ENCODE results near the gene CACNA2D3. TPM values are rescaled to one million over a fixed set of nuclear protein-coding genes. Genes with fewer than 3 reads are reported as not detected.

CACNA2D3 gene
- total RNA-seq, 1 donor from 2014 or later: 0.17 TPM

DNA sequence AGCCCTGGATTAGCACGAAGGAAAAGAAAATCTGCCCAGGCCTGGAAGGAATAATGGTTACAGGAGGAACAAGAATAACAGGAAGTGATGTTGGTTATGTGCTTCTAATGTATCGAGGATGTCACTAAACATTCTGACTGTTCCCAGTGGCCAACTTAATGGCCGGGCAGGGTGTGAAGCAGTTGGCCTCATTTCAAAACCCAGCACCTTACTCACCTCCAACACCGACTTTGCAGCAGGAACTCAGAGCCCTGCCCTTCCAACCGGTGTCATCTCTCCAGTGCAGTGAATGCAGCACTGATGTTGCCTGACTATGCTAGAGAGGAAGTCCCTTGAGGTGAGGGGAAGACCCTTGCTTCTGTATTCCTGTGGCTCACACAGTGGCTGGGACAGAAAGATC lies 967.9 kb downstream of the CACNA2D3 start:
- TF ChIP-seq CTCF (IDR thresholded peaks at IDR 0.05; ENCODE audit: insufficient read depth, low read length, poor library complexity, severe bottlenecking): no peak
- H3K36me3 ChIP-seq (ENCODE audit: control insufficient read depth, insufficient read depth, low read length): no peaks in the 10 kb centered on the region
- no peak overlapping the region for H3K4me3 ChIP-seq (ENCODE audit: low read depth, low read length)
- no peak for DNase-seq (ENCODE audit: low read depth)
- no peaks in the 10 kb centered on the region for H3K27me3 ChIP-seq (ENCODE audit: control insufficient read depth, insufficient read depth, low read length)

DNA sequence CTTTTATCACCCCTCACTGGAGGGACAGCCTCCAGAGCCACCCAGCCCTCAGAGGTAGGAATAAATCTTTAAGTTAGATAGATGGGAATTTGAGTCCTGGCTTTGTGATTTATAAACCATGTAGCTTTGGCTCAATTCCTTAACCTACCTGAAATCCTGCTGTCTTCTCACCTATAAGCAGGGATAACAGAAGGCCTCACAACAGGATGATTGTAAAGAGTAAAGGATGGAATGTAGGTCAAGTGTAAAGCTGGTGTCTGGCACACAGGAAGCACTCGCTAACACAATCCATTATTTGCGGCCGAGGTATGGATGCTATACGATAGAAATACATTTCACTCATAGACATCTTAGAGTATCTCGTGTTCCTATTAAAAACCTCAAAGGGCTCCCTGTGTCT lies 968.4 kb downstream of the CACNA2D3 start:
- Histone ChIP-seq H3K27me3 (ENCODE audit: control insufficient read depth, insufficient read depth, low read length) (no peaks in the 10 kb centered on the region), H3K4me3 (ENCODE audit: low read depth, low read length) (no peak overlapping the region), H3K36me3 (ENCODE audit: control insufficient read depth, insufficient read depth, low read length) (no peaks in the 10 kb centered on the region)
- no peak for DNase-seq (ENCODE audit: low read depth)
- no peak for TF ChIP-seq CTCF (IDR thresholded peaks at IDR 0.05; ENCODE audit: insufficient read depth, low read length, poor library complexity, severe bottlenecking)

DNA sequence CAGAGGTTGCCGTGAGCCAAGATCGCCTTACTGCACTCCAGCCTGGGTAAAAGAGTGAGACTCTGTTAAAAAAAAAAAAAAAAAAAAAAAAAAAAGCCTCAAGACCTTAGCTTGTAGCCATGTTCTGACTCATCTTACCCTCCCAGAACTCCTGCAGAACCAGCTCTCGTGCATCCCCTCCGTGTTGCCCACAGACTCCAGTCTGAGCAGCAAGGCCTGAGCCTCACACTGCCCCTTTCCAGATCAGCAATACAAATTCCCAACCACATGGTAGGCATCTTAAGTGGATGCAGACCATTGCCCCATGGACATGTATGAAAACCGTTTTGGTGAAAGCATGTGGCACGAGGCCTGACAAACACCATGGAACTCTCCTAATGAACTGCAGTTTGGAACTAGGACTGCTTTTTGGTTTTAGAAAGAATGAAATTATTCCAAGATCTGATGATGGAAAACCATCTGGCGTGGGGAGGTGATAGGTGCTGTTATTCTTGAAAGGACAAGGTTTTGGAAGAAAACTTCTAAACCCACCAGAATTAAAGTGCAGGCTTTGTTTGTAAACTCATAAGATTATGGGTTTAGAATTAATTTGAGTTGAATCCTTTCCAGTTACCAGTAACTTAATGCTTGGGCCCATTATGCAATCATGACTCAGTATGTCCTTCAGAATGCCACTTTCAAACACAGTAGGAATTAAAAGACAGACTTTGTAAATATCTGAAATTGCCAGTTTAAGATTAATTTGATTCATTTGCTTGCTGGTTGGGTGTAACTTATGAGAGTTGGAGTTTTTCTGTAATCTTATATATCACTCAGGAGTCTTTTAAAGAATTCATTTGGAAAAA lies 969.3 kb downstream of the CACNA2D3 start:
- TF ChIP-seq CTCF (IDR thresholded peaks at IDR 0.05; ENCODE audit: insufficient read depth, low read length, poor library complexity, severe bottlenecking): no peak
- DNase-seq (ENCODE audit: low read depth): no peak
- Histone ChIP-seq H3K4me3 (ENCODE audit: low read depth, low read length) (no peak overlapping the region), H3K27me3 (ENCODE audit: control insufficient read depth, insufficient read depth, low read length) (no peaks in the 10 kb centered on the region), H3K36me3 (ENCODE audit: control insufficient read depth, insufficient read depth, low read length) (no peaks in the 10 kb centered on the region)

- Histone ChIP-seq H3K4me3 (ENCODE audit: low read depth, low read length) (no peak overlapping the region), H3K27me3 (ENCODE audit: control insufficient read depth, insufficient read depth, low read length) (no peaks in the 10 kb centered on the region), H3K36me3 (ENCODE audit: control insufficient read depth, insufficient read depth, low read length) (no peaks in the 10 kb centered on the region)
- no peak for TF ChIP-seq CTCF (IDR thresholded peaks at IDR 0.05; ENCODE audit: insufficient read depth, low read length, poor library complexity, severe bottlenecking)
- no peak for DNase-seq (ENCODE audit: low read depth)
Measured at GRCh38 chr3:55094676-55095075, 972.3 kb downstream of the CACNA2D3 start.

DNA sequence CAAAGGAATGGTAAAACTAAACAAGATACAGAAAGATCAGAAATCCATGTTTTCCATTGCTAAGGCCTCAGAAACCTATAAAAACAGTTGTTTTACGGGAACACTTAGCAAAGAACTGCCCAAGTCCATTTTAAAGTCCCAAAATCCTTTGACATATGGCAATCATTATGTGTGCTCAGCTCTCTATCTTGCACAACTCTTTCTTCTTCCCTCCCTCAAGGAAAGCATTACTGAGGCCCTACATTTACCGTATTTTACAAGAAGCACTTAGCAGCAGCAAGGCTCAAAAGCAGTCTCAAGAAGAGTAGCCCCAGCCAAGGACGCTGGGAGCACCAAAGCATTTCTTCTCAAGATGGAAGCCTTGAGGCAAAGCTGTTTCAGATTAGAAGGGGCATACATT lies 975.1 kb downstream of the CACNA2D3 start:
- Histone ChIP-seq H3K27me3 (ENCODE audit: control insufficient read depth, insufficient read depth, low read length) (no peaks in the 10 kb centered on the region), H3K4me3 (ENCODE audit: low read depth, low read length) (no peak overlapping the region), H3K36me3 (ENCODE audit: control insufficient read depth, insufficient read depth, low read length) (no peaks in the 10 kb centered on the region)
- no peak for TF ChIP-seq CTCF (IDR thresholded peaks at IDR 0.05; ENCODE audit: insufficient read depth, low read length, poor library complexity, severe bottlenecking)
- DNase-seq (ENCODE audit: low read depth): no peak

GRCh38 chr3:55105647-55106046 lies 983.3 kb downstream of the CACNA2D3 start:
- Histone ChIP-seq H3K4me3 (ENCODE audit: low read depth, low read length) (no peak overlapping the region), H3K27me3 (ENCODE audit: control insufficient read depth, insufficient read depth, low read length) (no peaks in the 10 kb centered on the region), H3K36me3 (ENCODE audit: control insufficient read depth, insufficient read depth, low read length) (no peaks in the 10 kb centered on the region)
- no peak for TF ChIP-seq CTCF (IDR thresholded peaks at IDR 0.05; ENCODE audit: insufficient read depth, low read length, poor library complexity, severe bottlenecking)
- no peak for DNase-seq (ENCODE audit: low read depth)
